Fibroblast of the aortic adventitia (primary cell): ENCODE results near the gene RNF113A. TPM values are rescaled to one million over a fixed set of nuclear protein-coding genes. Genes with fewer than 3 reads are reported as not detected.
"Not testable (repeated sequence)": the region's sequence is repeated elsewhere in the genome, so short reads cannot be mapped to it uniquely, and the experiment has no call there.

Experiments used
- DNase-seq: peaks from one replicate; pipeline ENCODE4 v3.0.0-alpha.2; 2010; ENCODE audit warnings: low read depth
- H3K4me3 ChIP-seq: 2 replicates; pipeline ENCODE4 v1.5.1; 2011; ENCODE audit warnings: low read depth, mild to moderate bottlenecking, control low read depth, low read length, moderate library complexity
- total RNA-seq: library from RNA; depleted of rRNA; stranded (reverse); fragments of >200 nt; gene quantifications from 2 replicates; pipeline ENCODE4 v1.2.3, GENCODE V29; 2012; ENCODE audit warnings: low replicate concordance
- TF ChIP-seq, protein P1 (sequence below): IDR thresholded peaks from 2 replicates; pipeline ENCODE4 v1.5.1; 2011; ENCODE audit warnings: mild to moderate bottlenecking, low read length, control low read depth, inconsistent platforms; ENCODE audit not compliant: insufficient read depth

The RNF113A gene
- total RNA-seq, 1 donor, result 10.0 TPM

DNA sequence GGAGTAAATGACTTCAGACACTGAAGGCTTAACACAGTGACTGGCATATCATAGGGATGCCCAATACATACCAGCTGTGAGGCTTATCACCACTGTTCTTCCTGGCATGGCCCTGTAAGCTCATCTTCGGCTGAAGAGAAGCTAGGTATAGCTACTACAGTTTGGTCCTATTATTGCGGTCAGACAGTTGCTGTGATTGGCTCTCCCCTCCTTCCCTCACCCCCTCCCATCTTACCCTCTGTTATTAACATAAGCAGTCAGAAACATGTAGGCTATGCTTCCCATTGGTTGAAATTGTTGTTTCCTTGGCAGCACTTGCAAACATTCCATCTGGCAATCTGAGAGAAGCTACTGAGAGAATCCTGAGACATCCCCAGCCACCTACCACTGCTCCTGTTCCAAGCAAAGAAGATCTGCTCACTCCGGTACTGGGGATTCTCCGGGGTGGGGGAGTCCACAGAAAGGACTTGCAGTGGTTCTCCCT lies 24.4 kb upstream of the RNF113A start, which contains the start of gene AKAP14:
Gene AKAP14, plus strand, starts transcription at position 51 of the 484 bp plus-strand sequence. CDS start 7,331 bp downstream, outside the sequence.
- DNase-seq, result no peak
- TF ChIP-seq, protein P1, sequence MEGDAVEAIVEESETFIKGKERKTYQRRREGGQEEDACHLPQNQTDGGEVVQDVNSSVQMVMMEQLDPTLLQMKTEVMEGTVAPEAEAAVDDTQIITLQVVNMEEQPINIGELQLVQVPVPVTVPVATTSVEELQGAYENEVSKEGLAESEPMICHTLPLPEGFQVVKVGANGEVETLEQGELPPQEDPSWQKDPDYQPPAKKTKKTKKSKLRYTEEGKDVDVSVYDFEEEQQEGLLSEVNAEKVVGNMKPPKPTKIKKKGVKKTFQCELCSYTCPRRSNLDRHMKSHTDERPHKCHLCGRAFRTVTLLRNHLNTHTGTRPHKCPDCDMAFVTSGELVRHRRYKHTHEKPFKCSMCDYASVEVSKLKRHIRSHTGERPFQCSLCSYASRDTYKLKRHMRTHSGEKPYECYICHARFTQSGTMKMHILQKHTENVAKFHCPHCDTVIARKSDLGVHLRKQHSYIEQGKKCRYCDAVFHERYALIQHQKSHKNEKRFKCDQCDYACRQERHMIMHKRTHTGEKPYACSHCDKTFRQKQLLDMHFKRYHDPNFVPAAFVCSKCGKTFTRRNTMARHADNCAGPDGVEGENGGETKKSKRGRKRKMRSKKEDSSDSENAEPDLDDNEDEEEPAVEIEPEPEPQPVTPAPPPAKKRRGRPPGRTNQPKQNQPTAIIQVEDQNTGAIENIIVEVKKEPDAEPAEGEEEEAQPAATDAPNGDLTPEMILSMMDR, result no peak
- H3K4me3 ChIP-seq, result no peak within 1 kb of the TSS

DNA sequence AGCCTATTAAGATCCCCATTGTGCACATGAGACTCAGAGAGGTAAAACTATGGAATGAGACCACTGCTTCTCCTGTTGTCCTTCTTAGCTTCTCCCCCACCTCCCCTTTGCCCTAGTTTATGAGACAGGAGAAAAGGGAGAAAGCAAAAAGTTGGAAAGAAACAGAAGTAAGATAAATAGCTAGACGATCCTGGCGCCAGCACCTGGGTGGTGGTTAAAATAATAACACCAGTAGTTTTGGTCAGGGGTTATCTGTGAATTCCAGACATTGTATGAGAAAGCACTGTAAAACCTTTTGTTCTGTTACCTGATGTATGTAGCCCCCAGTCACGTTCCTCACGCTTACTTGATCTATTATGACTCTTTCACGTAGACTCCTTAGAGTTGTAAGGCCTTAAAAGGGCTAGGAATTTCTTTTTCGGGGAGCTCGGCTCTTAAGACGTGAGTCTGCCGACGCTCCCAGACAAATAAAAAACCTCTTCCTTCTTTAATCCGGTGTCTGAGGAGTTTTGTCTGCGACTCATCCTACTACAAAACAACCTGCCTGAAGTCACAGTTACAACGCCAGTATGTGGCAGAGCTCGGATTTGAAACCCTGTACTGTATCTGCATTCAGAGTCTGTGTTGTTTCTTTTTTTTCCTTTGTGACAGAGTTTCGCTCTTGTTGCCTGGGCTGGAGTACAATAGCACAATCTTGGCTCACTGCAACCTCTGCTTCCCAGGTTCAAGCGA lies 20.6 kb upstream of the RNF113A start:
- not testable (repeated sequence) for H3K4me3 ChIP-seq, DNase-seq

DNA sequence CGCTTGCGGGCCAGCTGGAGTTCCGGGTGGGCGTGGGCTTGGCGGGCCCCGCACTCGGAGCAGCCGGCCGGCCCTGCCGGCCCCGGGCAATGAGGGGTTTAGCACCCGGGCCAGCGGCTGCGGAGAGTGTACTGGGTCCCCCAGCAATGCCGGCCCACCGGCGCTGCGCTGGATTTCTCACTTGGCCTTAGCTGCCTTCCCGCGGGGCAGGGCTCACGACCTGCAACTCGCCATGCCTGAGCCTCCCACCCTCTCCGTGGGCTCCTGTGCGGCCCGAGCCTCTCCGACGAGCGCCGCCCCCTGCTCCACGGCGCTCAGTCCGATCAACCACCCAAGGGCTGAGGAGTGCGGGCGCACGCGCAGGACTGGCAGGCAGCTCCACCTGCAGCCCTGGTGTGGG lies 19.1 kb upstream of the RNF113A start:
- DNase-seq, result not testable (repeated sequence)

DNA sequence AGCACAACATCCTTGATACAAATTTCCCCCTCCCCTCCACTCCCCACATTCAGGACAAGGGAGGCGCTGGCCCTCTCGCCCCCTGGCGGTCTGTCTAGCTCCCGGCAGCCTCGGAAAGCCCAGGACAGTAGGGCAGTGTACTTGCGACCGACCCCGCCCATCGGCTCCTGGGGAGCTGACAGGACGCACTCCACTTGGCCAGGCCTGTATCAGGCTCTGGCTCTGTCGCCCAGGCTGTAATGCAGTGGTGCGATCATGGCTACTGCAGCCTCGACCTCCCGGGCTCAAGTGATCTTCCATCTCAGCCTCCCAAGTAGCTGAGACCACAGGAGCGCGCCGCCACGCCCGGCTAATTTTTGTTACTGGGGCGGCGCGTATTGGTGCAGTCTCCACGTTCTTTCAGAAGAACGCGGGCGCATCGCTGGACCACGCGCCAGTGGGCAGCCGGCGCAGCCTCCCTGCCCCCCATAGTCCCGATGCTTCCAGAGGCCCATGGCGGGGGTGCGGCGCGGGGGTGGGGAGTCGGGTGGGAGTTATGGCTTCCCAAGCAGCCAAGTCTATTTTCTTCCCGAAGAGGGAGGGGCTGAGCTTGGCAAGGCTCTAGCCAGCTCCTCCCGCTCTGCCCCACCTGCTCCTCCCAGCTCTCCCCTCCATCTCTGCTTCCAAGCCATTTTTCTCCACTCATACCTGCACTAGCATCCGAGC lies 16.3 kb upstream of the RNF113A start:
- no peak for DNase-seq
- H3K4me3 ChIP-seq, result peak overlapping the region; percentile 35
- TF ChIP-seq, protein P1, result peak; percentile 51

More for the DNA sequence above, 19.1 kb upstream of the RNF113A start:
- not testable (repeated sequence) for H3K4me3 ChIP-seq

DNA sequence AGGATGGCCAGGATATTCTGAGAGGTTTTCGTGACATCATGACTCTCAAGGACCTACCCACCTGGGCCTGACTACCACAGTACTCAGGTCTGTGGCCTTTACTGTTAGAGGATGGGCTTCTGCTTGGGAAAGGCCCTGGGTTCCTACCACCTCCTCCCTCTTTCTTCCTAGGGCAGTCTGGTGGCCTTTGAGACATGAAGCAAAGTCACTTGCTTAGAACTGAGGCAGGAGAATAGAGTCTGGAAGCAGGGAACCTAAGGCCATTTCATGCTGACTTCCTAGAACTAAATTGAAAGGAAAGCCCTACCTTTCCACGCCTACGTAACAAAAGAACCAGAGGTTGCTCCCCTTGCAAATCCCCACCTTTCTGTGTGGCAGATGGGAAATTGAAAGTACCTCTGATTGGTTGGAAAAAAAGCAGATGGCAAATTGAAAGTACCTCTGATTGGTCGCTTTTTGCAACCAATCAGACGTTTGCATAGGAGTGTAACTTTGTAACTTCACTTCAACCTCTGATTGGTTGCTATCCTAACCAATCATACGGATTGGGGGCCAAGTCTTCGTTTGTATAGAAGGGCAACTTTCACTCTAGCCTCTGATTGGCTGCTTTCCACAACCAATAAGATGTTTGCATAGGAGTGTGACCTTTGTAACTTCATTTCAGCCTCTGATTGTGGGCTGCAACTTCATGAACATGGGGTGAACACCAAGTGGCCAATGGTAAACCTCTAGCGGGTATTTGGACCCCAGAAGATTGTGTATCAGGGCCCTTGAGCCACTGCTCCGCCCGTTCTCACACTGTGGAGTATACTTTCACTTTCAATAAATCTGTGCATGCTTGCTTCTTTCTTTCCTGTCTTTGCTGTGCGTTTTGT lies 14.3 kb upstream of the RNF113A start:
- H3K4me3 ChIP-seq, result no peak overlapping the region
- TF ChIP-seq, protein P1, result no peak
- DNase-seq, result peak; percentile 39

DNA sequence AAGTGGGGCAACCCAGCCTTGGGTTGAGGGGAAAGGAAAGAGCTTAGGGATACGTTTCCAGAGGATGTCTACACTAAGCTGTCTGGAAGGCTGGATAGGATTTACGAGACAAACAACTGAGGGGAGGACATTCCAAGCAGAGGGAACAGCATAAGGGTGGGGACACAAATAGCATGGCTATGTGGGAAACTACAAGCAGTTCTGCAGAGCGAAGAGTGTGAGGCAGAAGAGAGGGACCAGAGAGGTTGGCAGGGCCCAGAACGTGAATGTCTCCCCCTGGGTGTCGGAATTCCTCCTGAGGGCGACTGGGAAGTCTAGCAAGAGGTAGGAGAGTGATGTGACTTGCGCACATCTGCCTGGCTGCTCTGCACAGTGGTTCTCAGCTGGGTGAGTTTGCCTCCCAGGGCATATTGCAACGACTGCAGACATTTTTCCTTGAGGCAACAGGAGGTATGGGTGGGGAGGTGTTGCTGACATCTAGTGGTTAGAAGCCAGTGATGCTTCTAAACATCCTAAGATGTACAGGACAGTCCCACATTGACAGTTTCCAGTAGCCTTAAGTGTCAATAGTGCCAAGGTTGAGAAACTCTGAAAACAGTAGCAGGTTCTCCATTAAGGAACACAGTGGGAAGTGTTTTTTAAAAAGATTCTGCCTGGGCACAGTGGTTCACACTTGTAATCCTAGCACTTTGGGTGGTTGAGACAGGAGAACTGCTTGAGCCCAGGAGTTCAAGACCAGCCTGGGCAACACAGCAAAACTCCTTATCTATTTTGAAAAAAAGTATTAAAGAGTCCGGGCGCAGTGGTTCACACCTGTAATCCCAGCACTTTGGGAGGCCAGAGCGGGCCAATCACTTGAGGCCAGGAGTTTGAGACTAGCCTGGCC lies 9.3 kb upstream of the RNF113A start:
- TF ChIP-seq, protein P1, result peak; percentile 80
- peak; percentile 62 for DNase-seq
- H3K4me3 ChIP-seq, result no peak overlapping the region

DNA sequence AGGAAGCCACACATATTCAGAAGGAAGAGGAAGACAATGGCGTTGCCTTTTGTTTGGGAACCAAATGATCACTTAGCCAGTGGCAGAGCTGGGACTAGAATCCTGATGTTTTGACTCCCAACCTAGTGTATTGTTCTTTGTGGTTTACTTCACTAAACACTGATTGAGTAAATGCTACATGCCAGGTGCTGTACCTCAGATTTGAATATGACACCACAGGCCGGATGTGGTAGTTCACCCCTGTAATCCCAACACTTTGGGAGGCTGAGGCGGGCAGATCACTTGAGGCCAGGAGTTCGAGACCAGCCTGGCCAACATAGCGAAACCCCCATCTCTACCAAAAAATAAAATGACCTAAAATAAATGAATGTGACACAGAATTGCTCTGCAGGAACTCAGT lies 8.5 kb upstream of the RNF113A start:
- TF ChIP-seq, protein P1, result no peak
- no peak overlapping the region for H3K4me3 ChIP-seq
- no peak for DNase-seq
